Progenitor cell of endocrine pancreas (in vitro differentiated cells): ENCODE measurements around the gene TMEM59L. TPM values are rescaled to one million over a fixed set of nuclear protein-coding genes. Genes with fewer than 3 reads are reported as not detected.
A peak's percentile ranks its signal among the peaks of the same experiment; 100 is the strongest.
"Not testable (repeated sequence)": the region's sequence is repeated elsewhere in the genome, so short reads cannot be mapped to it uniquely, and the experiment has no call there.

Experiments used
- DNase-seq: peaks from one replicate; pipeline ENCODE4 v3.0.0; 2021; ENCODE audit warnings: low spot score; ENCODE audit not compliant: unreplicated experiment
- H3K27ac Mint-ChIP-seq: 2 replicates; pipeline ENCODE4 v1.8.0; 2021; ENCODE audit warnings: mild to moderate bottlenecking, moderate library complexity, mixed read lengths
- H3K27me3 Mint-ChIP-seq: 2 replicates; pipeline ENCODE4 v1.8.0; 2021; ENCODE audit warnings: mixed read lengths
- H3K36me3 Mint-ChIP-seq: 2 replicates; pipeline ENCODE4 v1.8.0; 2022; ENCODE audit warnings: mixed read lengths; ENCODE audit not compliant: insufficient read depth
- H3K4me1 Mint-ChIP-seq: 2 replicates; pipeline ENCODE4 v1.8.0; 2021; ENCODE audit warnings: low read depth, mixed read lengths
- H3K4me3 Mint-ChIP-seq: 2 replicates; pipeline ENCODE4 v1.8.0; 2021; ENCODE audit warnings: low read depth, mild to moderate bottlenecking, moderate library complexity, mixed read lengths
- H3K9me3 Mint-ChIP-seq: 2 replicates; pipeline ENCODE4 v1.8.0; 2021; ENCODE audit warnings: low read depth, mixed read lengths
- total RNA-seq: library from RNA; stranded (reverse); gene quantifications from 2 replicates; pipeline ENCODE4 v1.2.1, GENCODE V29; 2021
- TF ChIP-seq, protein P1 (sequence below): fragments of 200-600 bp; sonication (generic); IDR thresholded peaks from one replicate; pipeline ENCODE4 v1.5.0; 2021; ENCODE audit warnings: antibody characterized with exemption, mild to moderate bottlenecking; ENCODE audit not compliant: unreplicated experiment

TMEM59L gene
- total RNA-seq, 1 donor from 2014 or later: 6.4 TPM

DNA sequence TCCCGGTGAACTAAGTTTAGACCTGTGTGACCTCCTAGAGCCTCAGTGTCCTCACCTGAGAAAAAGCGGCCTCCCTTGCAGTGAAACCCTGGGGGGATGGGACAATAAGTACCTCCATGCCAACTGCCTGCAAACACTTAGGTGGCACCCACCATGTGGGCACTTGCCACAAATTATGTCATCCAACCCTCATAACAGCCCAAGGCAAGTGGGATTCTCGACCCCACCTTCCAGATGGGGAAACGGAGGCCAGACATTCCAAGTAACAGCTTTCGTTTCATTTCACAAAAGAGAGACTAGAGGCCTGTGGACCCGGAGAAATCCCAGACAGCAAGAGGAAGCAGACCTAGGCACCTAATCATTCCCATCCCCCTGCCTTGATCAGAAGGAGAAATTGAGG lies 17.2 kb upstream of the TMEM59L start:
- no peak for DNase-seq
- no peak overlapping the region for H3K4me3 Mint-ChIP-seq
- H3K36me3 Mint-ChIP-seq: peaks cover 2% of the 10 kb centered on the region
- H3K27ac Mint-ChIP-seq: no peak overlapping the region
- no peaks in the 10 kb centered on the region for H3K9me3 Mint-ChIP-seq
- peaks cover 49% of the 10 kb centered on the region for H3K27me3 Mint-ChIP-seq
- TF ChIP-seq, protein P1, sequence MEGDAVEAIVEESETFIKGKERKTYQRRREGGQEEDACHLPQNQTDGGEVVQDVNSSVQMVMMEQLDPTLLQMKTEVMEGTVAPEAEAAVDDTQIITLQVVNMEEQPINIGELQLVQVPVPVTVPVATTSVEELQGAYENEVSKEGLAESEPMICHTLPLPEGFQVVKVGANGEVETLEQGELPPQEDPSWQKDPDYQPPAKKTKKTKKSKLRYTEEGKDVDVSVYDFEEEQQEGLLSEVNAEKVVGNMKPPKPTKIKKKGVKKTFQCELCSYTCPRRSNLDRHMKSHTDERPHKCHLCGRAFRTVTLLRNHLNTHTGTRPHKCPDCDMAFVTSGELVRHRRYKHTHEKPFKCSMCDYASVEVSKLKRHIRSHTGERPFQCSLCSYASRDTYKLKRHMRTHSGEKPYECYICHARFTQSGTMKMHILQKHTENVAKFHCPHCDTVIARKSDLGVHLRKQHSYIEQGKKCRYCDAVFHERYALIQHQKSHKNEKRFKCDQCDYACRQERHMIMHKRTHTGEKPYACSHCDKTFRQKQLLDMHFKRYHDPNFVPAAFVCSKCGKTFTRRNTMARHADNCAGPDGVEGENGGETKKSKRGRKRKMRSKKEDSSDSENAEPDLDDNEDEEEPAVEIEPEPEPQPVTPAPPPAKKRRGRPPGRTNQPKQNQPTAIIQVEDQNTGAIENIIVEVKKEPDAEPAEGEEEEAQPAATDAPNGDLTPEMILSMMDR: no peak
- H3K4me1 Mint-ChIP-seq: peaks cover 9% of the 10 kb centered on the region

DNA sequence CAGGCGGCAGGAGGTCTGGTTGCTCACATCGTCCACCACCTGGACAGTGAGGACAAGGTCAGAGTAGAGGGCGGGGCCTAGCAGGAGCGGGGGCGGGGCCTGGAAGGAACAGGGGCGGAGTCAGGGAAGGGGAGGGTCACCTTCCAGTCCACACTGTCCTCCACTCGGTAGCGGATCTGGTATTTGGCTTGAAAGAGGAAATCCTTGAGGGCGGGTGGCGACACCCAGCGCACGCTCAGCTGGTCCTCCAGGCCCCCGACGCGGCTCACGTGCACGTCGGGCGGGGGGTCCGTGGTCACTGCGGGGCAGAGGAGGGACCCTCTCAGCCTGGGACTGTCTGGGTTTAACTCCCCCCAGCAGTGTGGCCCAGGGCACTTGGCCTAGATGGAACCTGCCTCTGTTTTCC lies 15.9 kb upstream of the TMEM59L start:
- DNase-seq: no peak
- no peak overlapping the region for H3K27ac Mint-ChIP-seq
- no peaks in the 10 kb centered on the region for H3K9me3 Mint-ChIP-seq
- no peaks in the 10 kb centered on the region for H3K36me3 Mint-ChIP-seq
- TF ChIP-seq, protein P1: no peak
- H3K27me3 Mint-ChIP-seq: peaks cover 54% of the 10 kb centered on the region
- peaks cover 8% of the 10 kb centered on the region for H3K4me1 Mint-ChIP-seq
- H3K4me3 Mint-ChIP-seq: no peak overlapping the region

DNA sequence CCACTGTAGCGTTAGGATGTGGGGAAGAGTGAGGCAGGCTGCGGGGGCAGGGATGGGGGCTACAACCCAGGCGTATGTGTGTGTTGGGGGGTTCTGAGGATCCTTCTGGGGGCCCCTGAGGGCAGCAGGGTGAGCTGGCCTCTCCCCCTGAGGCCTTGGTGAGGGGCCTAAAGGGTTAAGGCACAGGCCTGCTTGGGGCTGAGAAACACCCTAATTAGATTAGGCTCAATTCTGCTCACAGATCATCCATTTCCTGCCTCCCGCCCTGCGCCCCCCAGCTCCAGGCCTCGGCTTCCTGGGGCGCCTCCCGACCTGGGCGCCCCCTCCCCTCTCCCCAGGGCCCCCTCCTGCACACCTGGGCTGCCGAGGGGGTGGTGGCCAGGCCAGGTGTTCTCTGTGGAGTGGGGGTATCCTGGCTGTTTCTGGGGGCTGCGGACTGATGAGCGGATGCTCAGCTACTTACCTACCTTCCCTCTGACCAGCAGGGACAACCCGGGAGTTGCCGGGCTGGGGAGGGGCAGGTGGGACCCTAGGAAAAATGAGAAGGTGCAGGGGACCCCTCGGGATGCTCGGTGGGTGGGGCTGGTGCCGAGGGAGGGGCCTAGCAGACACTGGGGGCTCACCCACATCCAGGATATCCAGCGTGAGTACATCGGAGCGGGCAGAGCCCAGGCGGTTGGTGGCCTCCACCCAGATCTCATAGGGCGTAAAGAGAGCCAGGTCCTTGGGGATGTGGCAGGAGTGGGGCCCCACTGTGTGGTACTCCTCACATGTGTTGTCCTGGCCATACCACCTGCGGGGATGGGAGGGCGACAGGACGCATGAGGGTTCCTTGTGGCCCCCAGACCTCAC lies 14.6 kb upstream of the TMEM59L start:
- Mint-ChIP-seq H3K27me3 (peaks cover 63% of the 10 kb centered on the region), H3K4me3 (no peak overlapping the region), H3K9me3 (no peaks in the 10 kb centered on the region), H3K4me1 (peaks cover 8% of the 10 kb centered on the region), H3K36me3 (no peaks in the 10 kb centered on the region), H3K27ac (peak overlapping the region; percentile 52)
- DNase-seq: no peak
- TF ChIP-seq, protein P1: no peak

DNA sequence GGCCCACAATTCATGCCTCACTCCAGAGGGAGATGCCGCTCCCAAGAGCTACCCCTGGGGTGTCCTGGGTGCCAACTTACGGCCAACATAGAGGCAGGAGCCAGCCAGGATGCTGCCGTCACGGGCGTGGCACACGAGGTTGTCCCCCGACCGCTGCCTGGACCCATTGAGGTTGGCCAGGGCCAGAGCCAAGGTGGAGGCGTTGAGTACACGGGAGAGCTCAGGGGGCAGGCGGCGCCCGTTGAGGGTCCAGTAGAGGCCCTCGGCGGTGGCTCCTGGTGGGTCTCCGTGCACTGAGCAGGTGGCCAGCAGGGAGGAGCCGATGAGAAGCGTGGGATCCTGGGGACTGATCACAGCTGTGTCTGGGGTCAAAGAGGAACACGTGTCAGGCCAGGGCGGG lies 13.2 kb upstream of the TMEM59L start:
- H3K27ac Mint-ChIP-seq: no peak overlapping the region
- peaks cover 66% of the 10 kb centered on the region for H3K27me3 Mint-ChIP-seq
- no peak for DNase-seq
- TF ChIP-seq, protein P1: no peak
- no peaks in the 10 kb centered on the region for H3K36me3 Mint-ChIP-seq
- H3K9me3 Mint-ChIP-seq: no peaks in the 10 kb centered on the region
- H3K4me1 Mint-ChIP-seq: peaks cover 7% of the 10 kb centered on the region
- no peak overlapping the region for H3K4me3 Mint-ChIP-seq

DNA sequence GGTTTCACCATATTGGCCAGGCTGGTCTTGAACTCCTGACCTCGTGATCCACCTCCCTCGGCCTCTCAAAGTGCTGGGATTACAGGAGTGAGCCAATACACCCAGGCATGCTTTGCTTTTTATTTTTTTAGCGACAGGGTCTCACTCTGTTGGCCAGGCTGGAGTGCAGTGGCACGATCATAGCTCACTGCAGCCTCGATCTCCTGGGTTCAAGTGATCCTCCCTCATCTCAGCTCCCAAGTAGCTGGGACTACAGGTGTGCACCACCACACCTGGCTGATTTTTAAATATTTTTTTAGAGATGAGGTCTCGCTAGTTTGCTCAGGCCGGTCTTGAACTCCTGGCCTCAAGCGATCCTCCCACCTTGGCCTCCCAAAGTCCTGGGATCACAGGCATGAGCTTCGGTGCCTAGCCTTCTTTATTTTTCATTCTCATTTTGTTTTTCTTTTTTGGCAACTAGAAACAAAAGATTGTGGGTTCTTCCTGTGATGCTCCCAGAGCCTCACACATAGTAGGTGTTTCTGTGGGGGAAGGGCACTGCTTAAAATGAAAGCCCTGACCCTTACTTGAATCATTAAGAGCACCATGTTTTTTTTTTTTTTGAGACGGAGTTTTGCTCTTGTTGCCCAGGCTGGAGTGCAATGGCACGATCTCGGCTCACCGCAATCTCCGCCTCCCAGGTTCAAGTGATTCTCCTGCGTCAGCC lies 11.8 kb upstream of the TMEM59L start:
- DNase-seq, H3K4me1 Mint-ChIP-seq, H3K9me3 Mint-ChIP-seq, H3K4me3 Mint-ChIP-seq, H3K36me3 Mint-ChIP-seq, H3K27ac Mint-ChIP-seq: not testable (repeated sequence)
- H3K27me3 Mint-ChIP-seq: peaks cover 69% of the 10 kb centered on the region
